Bronchial epithelial cell (primary cell): ENCODE measurements around the gene SLC26A6. TPM values are rescaled to one million over a fixed set of nuclear protein-coding genes. Genes with fewer than 3 reads are reported as not detected.

Experiments used
- DNase-seq: peaks from one replicate; pipeline ENCODE4 v3.0.0-alpha.2; 2010; ENCODE audit warnings: low read depth
- FAIRE-seq: peaks from 2 replicates; lab custom pipeline; 2011; peaks lifted over from hg19 to GRCh38; lab: Jason Lieb, UNC
- H3K27me3 ChIP-seq: 2 replicates; pipeline ENCODE4 v1.5.1; 2011; ENCODE audit warnings: low read length; ENCODE audit not compliant: control insufficient read depth, insufficient read depth
- H3K36me3 ChIP-seq: 2 replicates; pipeline ENCODE4 v1.5.1; 2011; ENCODE audit warnings: low read length; ENCODE audit not compliant: control insufficient read depth, insufficient read depth
- H3K4me3 ChIP-seq: 2 replicates; pipeline ENCODE4 v1.5.1; 2011; ENCODE audit warnings: mild to moderate bottlenecking, low read depth, low read length, control low read depth
- CTCF ChIP-seq: IDR thresholded peaks from 2 replicates; pipeline ENCODE4 v1.5.1; 2011; ENCODE audit warnings: mild to moderate bottlenecking, moderate library complexity, low read length, control low read depth, inconsistent platforms; ENCODE audit not compliant: insufficient read depth, severe bottlenecking
- total RNA-seq: library from RNA; depleted of rRNA; stranded (reverse); fragments of >200 nt; gene quantifications from 2 replicates; pipeline ENCODE4 v1.2.1, GENCODE V29; 2014

SLC26A6 gene
- total RNA-seq, 1 donor from 2014 or later = 45.8 TPM

GRCh38 chr3:48585411-48585810, 49.9 kb downstream of the SLC26A6 start:
- FAIRE-seq = peak; percentile 18
- DNase-seq = no peak
- no peak overlapping the region for H3K4me3 ChIP-seq
- no peak for TF ChIP-seq CTCF
- peaks cover 88% of the 10 kb centered on the region for H3K36me3 ChIP-seq
- H3K27me3 ChIP-seq = no peaks in the 10 kb centered on the region

- no peak for FAIRE-seq
- DNase-seq = no peak
- H3K27me3 ChIP-seq = no peaks in the 10 kb centered on the region
- no peak overlapping the region for H3K4me3 ChIP-seq
- no peak for TF ChIP-seq CTCF
- peaks cover 88% of the 10 kb centered on the region for H3K36me3 ChIP-seq
Observed at GRCh38 chr3:48584836-48585235, 50.4 kb downstream of the SLC26A6 start.

DNA sequence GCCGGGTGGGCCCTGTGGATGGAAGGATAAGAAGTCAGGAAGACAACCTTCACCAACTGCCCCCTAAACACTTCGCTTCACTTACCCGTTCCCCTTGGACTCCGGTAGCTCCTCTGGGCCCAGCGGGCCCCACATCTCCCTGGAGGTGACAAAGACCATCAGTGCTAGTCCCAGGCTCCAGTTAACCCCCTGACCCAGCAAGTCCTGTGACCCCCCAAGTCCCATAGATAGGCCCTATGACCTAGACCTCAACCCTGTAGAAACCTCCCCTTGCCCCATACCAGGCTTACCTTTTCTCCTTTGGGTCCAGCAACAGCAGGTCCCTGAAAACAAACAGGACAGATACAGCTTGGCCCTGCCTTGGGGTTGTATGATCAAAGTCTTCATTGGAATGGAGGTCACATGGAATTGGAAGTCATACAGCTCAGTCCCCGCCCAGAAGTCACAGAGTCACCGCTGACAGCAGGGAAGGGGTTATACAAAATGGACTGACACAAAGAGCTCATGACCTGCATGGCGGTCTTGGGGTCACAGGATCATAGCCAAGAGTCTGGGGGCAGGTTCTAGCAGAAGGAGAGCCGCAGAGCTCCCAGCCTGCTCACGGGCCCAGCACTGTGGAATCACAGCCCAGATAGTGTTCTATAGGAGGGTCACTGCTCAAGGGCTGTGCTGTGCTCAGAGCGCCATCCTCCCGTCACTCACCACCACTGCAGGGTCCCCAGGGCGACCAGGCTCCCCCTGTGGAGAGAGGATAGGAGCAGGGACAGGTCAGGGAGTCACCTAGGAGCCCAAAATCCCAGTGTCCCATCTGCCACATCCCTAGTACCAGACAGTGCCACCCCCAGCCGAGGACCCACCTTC, 53.4 kb downstream of the SLC26A6 start:
- H3K36me3 ChIP-seq = peaks cover 87% of the 10 kb centered on the region
- no peak for TF ChIP-seq CTCF
- DNase-seq (no peak), FAIRE-seq (no peak)
- H3K4me3 ChIP-seq = no peak overlapping the region
- H3K27me3 ChIP-seq = no peaks in the 10 kb centered on the region

DNA sequence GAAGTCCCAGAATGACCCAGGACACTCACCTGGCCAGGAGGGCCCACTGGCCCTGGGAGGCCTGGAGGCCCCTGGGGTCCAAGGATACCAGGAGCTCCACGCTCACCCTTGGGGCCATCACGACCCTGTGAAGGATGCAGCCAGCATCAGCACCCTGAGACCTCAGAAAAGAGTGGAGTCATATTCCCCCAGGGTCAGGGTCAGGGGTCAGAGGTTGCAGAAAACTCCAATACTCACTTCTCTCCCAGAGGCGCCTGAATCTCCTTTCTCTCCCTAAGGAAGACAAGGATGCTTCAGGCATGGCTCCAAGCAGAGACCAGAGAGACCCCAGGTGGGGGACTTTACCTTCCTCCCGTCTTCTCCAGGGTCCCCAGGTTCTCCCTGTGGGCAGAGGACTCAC, 58.6 kb downstream of the SLC26A6 start:
- no peak for TF ChIP-seq CTCF
- peaks cover 85% of the 10 kb centered on the region for H3K36me3 ChIP-seq
- DNase-seq (no peak), FAIRE-seq (no peak)
- H3K4me3 ChIP-seq = no peak overlapping the region
- H3K27me3 ChIP-seq = no peaks in the 10 kb centered on the region

Other genes starting within 250 kb of the SLC26A6 start
- 63.7 and 90.4 TPM in 2 replicates for gene PLXNB1, start 205.4 kb downstream of the SLC26A6 start, total RNA-seq
- gene CCDC51, start 195.3 kb downstream of the SLC26A6 start, total RNA-seq = 48.4 and 55.3 TPM in 2 replicates
- 190 and 360 TPM in 2 replicates for gene TMA7, start 195.2 kb downstream of the SLC26A6 start, total RNA-seq
- gene ATRIP, start 188.7 kb downstream of the SLC26A6 start, total RNA-seq = 4.1 and 5.5 TPM in 2 replicates
- gene SHISA5, start 131.3 kb downstream of the SLC26A6 start, total RNA-seq = 87.1 and 131 TPM in 2 replicates
- 18.2 and 20.2 TPM in 2 replicates for gene PFKFB4, start 78.7 kb downstream of the SLC26A6 start, total RNA-seq
- gene UCN2, start 71.7 kb downstream of the SLC26A6 start, total RNA-seq = 9.6 and 12.9 TPM in 2 replicates
- gene COL7A1, start 40.1 kb downstream of the SLC26A6 start, total RNA-seq = 147 and 173 TPM in 2 replicates
- 473 and 946 TPM in 2 replicates for gene UQCRC1, start 25.8 kb downstream of the SLC26A6 start, total RNA-seq
- not detected in 2 replicates for gene TMEM89, start 13.7 kb downstream of the SLC26A6 start, total RNA-seq
- 1.0 and 1.1 TPM in 2 replicates for gene CELSR3, start 27.4 kb upstream of the SLC26A6 start, total RNA-seq
- gene NCKIPSD, start 50.5 kb upstream of the SLC26A6 start, total RNA-seq = 10.5 and 14.3 TPM in 2 replicates
- 37.4 and 53.8 TPM in 2 replicates for gene IP6K2, start 81.8 kb upstream of the SLC26A6 start, total RNA-seq
- 28.7 and 32.9 TPM in 2 replicates for gene PRKAR2A, start 212.4 kb upstream of the SLC26A6 start, total RNA-seq